Right renal cortex interstitium (tissue), 3 donors: ENCODE data around the gene TBC1D26. TPM values are rescaled to one million over a fixed set of nuclear protein-coding genes. Genes with fewer than 3 reads are reported as not detected.
"Not testable (repeated sequence)": the region's sequence is repeated elsewhere in the genome, so short reads cannot be mapped to it uniquely, and the experiment has no call there.

Experiments used
- DNase-seq, 3 donors: peaks; one replicate each; pipeline ENCODE4 v3.0.0-alpha.2; 2013; ENCODE audit warnings: low read depth in 3 of 3, low spot score in 2 of 3
- polyA plus RNA-seq, 3 donors: library from polyadenylated mRNA; unstranded; fragments of 120-200 nt; gene quantifications; one replicate each; pipeline ENCODE4 v1.2.1, GENCODE V29; 2013; ENCODE audit not compliant: insufficient read length in 3 of 3

TBC1D26 gene
- polyA plus RNA-seq, 3 donors, result 0.19 to 0.64 (median 0.33) TPM

- no peak for DNase-seq
Measured at GRCh38 chr17:15742051-15742795, 10.1 kb downstream of the TBC1D26 start.

- DNase-seq, result no peak
Measured at GRCh38 chr17:15742921-15743320, 10.8 kb downstream of the TBC1D26 start.

- DNase-seq, result no peak
Measured at GRCh38 chr17:15744074-15744676, 12.1 kb downstream of the TBC1D26 start.

- DNase-seq, result no peak
Measured at GRCh38 chr17:15744885-15745284, 12.8 kb downstream of the TBC1D26 start.

GRCh38 chr17:15749403-15749802 lies 17.3 kb downstream of the TBC1D26 start:
- not testable (repeated sequence) for DNase-seq

GRCh38 chr17:15768865-15769533 lies 36.9 kb downstream of the TBC1D26 start:
- DNase-seq, result not testable (repeated sequence)

GRCh38 chr17:15770679-15771078 lies 38.6 kb downstream of the TBC1D26 start:
- DNase-seq, result not testable (repeated sequence)

- DNase-seq, result no peak
Measured at GRCh38 chr17:15776871-15777270, 44.8 kb downstream of the TBC1D26 start.

- no peak for DNase-seq
Measured at GRCh38 chr17:15777297-15777696, 45.2 kb downstream of the TBC1D26 start.

- DNase-seq, result no peak
Measured at GRCh38 chr17:15777717-15778116, 45.6 kb downstream of the TBC1D26 start.

- DNase-seq, result no peak
Measured at GRCh38 chr17:15779119-15779518, 47.0 kb downstream of the TBC1D26 start.

GRCh38 chr17:15780188-15780587 lies 48.1 kb downstream of the TBC1D26 start:
- DNase-seq, result no peak

GRCh38 chr17:15782866-15783265 lies 50.8 kb downstream of the TBC1D26 start:
- peak in 1 of 3 donors; percentile 32 for DNase-seq

GRCh38 chr17:15783461-15783860 lies 51.4 kb downstream of the TBC1D26 start:
- DNase-seq, result no peak

GRCh38 chr17:15784351-15784750 lies 52.3 kb downstream of the TBC1D26 start:
- not testable (repeated sequence) for DNase-seq

- not testable (repeated sequence) for DNase-seq
Measured at GRCh38 chr17:15787363-15788075, 55.4 kb downstream of the TBC1D26 start.

GRCh38 chr17:15788365-15788764 lies 56.3 kb downstream of the TBC1D26 start:
- DNase-seq, result not testable (repeated sequence)
